GM12875 (cell line): ENCODE measurements around the gene IL1RAPL1.

Experiments used
- H3K4me3 ChIP-seq: one replicate; pipeline ENCODE4 v1.5.1; 2011; ENCODE audit warnings: low read depth, low read length, control low read depth
- CTCF ChIP-seq: IDR thresholded peaks from 2 replicates; pipeline ENCODE4 v1.5.1; 2011; ENCODE audit warnings: low read depth, mild to moderate bottlenecking, control low read depth, inconsistent platforms, low read length, moderate library complexity, borderline replicate concordance; ENCODE audit not compliant: insufficient read depth

Gene IL1RAPL1

GRCh38 chrX:29518100-29518499 lies 930.9 kb downstream of the IL1RAPL1 start:
- no peak overlapping the region for H3K4me3 ChIP-seq
- TF ChIP-seq CTCF = no peak

- H3K4me3 ChIP-seq = no peak overlapping the region
- TF ChIP-seq CTCF = no peak
Observed at GRCh38 chrX:29528281-29528680, 941.0 kb downstream of the IL1RAPL1 start.

- H3K4me3 ChIP-seq = no peak overlapping the region
- TF ChIP-seq CTCF = no peak
Observed at GRCh38 chrX:29530501-29530900, 943.3 kb downstream of the IL1RAPL1 start.

GRCh38 chrX:29531336-29531735 lies 944.1 kb downstream of the IL1RAPL1 start:
- no peak for TF ChIP-seq CTCF

GRCh38 chrX:29535212-29536162 lies 948.2 kb downstream of the IL1RAPL1 start:
- H3K4me3 ChIP-seq = no peak overlapping the region
- no peak for TF ChIP-seq CTCF

More at GRCh38 chrX:29531336-29531735, 944.1 kb downstream of the IL1RAPL1 start:
- H3K4me3 ChIP-seq = no peak overlapping the region

- no peak overlapping the region for H3K4me3 ChIP-seq
- no peak for TF ChIP-seq CTCF
Observed at GRCh38 chrX:29541038-29541437, 953.8 kb downstream of the IL1RAPL1 start.

GRCh38 chrX:29542152-29542551 lies 954.9 kb downstream of the IL1RAPL1 start:
- no peak overlapping the region for H3K4me3 ChIP-seq
- no peak for TF ChIP-seq CTCF
